ENCODE data around the gene C1orf21. TPM values are rescaled to one million over a fixed set of nuclear protein-coding genes. Genes with fewer than 3 reads are reported as not detected.

The C1orf21 gene
- total RNA-seq, 4 donors from 2014 or later: 31.6 to 121 (median 38.0) TPM

DNA sequence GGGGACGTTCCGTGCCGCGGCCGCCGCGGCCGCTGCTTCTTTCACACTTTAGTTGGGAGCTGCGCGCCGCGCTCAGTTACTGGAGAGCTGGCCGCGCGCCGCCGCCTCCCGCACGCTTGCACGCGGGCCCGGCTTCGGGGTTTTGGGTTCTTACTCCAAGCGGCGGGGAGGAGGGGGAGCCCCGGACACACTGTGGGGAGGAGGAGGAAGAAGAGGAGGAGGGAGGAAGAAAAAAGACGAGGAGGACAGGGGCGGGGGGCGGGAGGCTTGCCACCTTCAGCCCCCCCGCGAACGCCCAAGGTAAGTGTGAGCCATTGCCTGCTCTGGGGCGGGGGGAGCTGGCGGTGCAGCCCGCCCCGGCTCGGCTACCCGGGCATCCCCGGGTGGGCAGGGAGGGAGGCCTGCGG lies 243 bp downstream of the C1orf21 start:
- TF ChIP-seq, protein P1, sequence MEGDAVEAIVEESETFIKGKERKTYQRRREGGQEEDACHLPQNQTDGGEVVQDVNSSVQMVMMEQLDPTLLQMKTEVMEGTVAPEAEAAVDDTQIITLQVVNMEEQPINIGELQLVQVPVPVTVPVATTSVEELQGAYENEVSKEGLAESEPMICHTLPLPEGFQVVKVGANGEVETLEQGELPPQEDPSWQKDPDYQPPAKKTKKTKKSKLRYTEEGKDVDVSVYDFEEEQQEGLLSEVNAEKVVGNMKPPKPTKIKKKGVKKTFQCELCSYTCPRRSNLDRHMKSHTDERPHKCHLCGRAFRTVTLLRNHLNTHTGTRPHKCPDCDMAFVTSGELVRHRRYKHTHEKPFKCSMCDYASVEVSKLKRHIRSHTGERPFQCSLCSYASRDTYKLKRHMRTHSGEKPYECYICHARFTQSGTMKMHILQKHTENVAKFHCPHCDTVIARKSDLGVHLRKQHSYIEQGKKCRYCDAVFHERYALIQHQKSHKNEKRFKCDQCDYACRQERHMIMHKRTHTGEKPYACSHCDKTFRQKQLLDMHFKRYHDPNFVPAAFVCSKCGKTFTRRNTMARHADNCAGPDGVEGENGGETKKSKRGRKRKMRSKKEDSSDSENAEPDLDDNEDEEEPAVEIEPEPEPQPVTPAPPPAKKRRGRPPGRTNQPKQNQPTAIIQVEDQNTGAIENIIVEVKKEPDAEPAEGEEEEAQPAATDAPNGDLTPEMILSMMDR (IDR thresholded peaks at IDR 0.05; ENCODE audit: low read depth): no peak

DNA sequence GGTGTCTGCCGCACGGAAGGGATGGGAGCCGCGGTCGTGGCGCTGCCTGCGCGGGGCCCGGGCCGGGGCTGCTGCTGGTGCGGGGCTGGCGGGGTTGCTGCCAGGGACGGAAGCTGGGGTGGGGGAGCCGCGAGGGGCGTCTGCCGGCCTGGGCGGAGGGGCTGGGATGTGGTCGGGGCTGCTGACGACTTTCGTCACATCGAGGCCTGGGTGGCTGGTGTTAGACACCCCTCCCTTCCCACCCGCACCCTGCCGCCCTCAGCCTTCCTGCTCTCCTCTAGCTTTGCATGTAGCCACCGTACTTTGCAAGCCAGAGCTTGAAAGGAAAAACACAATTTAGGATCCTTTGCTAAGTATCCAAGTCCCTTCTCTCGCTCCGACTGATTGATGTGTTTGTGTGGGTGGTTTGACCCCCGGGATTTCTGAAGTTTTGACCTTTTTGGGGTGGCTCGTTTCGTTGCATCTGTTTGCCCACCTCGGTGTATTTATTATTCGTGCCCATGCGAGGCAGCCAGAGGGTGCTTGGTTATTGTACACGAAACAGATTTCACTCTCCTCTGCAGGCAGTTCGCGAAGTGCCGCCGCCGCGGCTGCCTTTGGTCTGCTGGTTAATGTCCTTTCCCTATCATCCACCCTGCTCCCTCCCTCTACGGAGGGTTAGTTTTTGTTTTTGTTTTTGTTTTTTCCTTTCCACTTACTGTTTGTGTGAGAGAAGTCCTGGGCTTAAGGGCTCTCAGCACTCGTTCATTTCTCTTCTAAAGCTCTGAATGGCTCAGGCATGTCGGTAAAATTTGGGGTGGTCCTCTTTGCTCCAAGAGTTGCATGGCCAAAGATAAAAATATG lies 868 bp downstream of the C1orf21 start:
- TF ChIP-seq, protein P1 (IDR thresholded peaks at IDR 0.05; ENCODE audit: low read depth): no peak

DNA sequence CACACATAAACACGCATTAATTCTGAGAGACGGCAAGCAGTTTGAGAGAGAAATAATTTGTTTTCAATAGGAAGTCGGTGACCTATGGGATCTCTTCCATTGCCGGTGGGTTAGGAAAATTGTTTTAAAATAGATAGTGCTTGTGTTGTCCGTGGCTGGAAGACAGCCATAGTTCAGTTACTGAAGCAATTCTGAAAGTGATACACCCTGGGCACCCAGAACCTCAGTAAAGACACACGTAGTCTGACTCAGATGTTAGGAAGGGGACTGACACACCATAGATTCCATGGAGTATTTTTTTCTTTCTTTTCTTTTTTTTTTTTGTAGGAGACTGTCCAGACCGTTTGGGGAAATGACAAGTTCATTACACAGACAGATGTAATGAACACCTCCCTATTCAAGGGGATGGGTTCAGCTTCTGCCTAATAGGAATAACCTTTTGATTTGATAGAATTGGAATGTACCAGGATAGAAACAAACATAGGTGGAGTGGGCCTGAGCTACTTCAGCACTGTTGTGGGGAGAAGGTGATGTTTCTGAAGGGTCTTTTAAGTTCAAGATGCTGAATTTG lies 1.6 kb downstream of the C1orf21 start:
- TF ChIP-seq, protein P1 (IDR thresholded peaks at IDR 0.05; ENCODE audit: low read depth): no peak

DNA sequence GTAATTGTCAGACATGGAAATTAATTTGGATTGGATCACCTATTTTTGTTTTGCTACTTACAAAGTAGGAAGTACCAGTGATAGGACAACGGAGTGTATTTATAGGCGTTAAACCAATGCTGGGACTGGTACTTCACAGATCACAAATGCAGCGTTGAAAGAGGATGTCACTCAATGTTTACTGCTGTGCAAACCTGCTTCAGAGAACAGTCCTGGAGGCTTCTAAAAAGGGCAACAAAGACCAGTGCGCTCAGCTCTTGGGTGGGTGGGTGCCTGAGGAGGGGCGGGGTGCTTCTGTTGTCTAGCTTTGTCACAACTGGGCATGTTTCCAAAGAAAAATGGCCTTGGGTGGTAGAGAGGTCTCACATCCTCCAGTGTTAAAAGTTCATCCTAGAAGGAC lies 2.1 kb downstream of the C1orf21 start:
- TF ChIP-seq, protein P1 (IDR thresholded peaks at IDR 0.05; ENCODE audit: low read depth): no peak

DNA sequence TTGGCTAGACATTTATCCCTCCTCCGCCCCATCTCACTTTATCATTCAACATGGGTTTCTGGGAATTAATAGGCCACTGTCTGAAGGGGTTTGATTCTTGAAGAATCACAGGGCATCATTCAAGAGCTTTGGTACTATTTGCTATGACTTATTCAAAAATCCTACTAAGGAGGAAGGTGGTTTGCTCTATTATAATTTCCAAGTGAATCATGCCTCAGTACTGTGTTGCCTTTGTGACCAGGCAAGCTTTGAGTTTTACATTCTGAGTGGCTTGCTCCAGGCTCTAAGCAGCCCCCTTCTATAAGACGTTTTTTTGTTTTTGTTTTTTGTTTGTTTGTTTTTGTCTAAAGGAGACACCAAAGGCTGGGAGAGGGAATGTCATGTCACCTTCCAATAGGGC lies 2.6 kb downstream of the C1orf21 start:
- TF ChIP-seq, protein P1 (IDR thresholded peaks at IDR 0.05; ENCODE audit: low read depth): no peak

DNA sequence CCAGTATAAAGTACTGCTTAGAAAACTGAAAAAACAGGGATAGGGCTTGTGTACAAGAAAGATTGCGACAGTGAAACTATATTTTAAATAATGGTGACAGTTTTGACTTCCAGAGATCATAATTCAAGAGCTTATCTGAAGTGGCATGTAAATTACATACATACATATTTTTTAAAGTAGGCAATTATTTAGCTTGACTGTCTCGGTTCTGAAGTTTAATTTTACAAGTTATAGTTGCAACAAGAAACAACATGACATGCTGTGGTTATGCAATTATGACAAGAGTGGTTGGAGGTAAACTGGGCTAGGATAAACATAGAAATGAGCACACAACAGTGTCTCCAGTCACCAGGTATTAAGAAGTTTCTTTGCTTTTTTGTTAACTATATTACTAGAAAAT lies 4.1 kb downstream of the C1orf21 start:
- TF ChIP-seq, protein P1 (IDR thresholded peaks at IDR 0.05; ENCODE audit: low read depth): no peak

DNA sequence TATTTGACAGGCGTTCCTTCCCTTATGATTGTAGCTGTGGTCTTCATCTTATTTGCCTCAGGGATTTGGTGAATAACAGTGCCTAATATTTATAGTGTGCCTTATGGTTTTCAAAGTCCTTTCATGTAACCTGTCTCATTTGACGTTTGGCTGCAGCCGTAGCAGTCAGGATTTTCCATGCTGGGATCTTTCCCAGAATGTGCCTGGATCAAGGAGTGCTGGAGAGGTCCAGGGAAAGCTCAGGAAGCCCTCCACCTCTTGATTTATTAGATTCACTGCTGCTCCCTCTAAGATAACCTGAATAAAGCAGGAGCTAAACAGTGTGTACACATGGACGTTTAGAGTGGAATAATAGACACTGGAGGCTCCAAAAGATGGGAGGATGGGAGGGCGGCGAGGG lies 5.2 kb downstream of the C1orf21 start:
- TF ChIP-seq, protein P1 (IDR thresholded peaks at IDR 0.05; ENCODE audit: low read depth): no peak
